ENCODE results near the gene SHCBP1. TPM values are rescaled to one million over a fixed set of nuclear protein-coding genes. Genes with fewer than 3 reads are reported as not detected.

Gene SHCBP1
- total and polyA plus RNA-seq, 2 experiments from 2014 or later: 7.3 to 14.9 TPM

- no peaks in the 10 kb centered on the region for H3F3A ChIP-seq (replicated peaks; ENCODE audit: low read depth)
- no peaks in the 10 kb centered on the region for H3K27me3 ChIP-seq (ENCODE audit: insufficient read depth)
- DNase-seq (ENCODE audit: low spot score) (peak; percentile 75), ATAC-seq (peak; percentile 89)
- H3K4me3 ChIP-seq: peak overlapping the region; percentile 48
- H2AFZ ChIP-seq: peak overlapping the region; percentile 67
- H3K36me3 ChIP-seq (ENCODE audit: insufficient read depth): no peaks in the 10 kb centered on the region
- peak overlapping the region; percentile 75 for H3K4me2 ChIP-seq
- peaks cover 14% of the 10 kb centered on the region; the same call in 1 of the 2 replicates for H3K4me1 ChIP-seq (ENCODE audit: insufficient read depth)
- no peaks in the 10 kb centered on the region for H3K9me3 Mint-ChIP-seq
- H3K27ac Mint-ChIP-seq: no peak overlapping the region
- no peaks in the 10 kb centered on the region for H3K9me2 ChIP-seq (ENCODE audit: insufficient read depth)
- no peaks in the 10 kb centered on the region for H3K79me2 ChIP-seq (replicated peaks; ENCODE audit: insufficient read depth)
- peaks cover 15% of the 10 kb centered on the region for H3K4me1 Mint-ChIP-seq
- peak overlapping the region; percentile 43; the same call in 2 of the 3 replicates for H3K4me3 Mint-ChIP-seq
- TF ChIP-seq ZNF462 (CRISPR knock-in tag; IDR thresholded peaks at IDR 0.05) (no peak), REST (IDR thresholded peaks at IDR 0.05; ENCODE audit: unreplicated experiment) (no peak), CREB1 (CRISPR knock-in tag; IDR thresholded peaks at IDR 0.05; ENCODE audit: low read depth) (peak; percentile 17; the same call in 1 of the 2 replicates), POLR2AphosphoS5 (IDR thresholded peaks at IDR 0.05; ENCODE audit: low read depth) (peak; percentile 53), EZH2phosphoT487 (IDR thresholded peaks at IDR 0.05; ENCODE audit: unreplicated experiment) (no peak)
- no peak overlapping the region for H3K27ac ChIP-seq (ENCODE audit: low read depth)
- no peaks in the 10 kb centered on the region for H4K20me1 ChIP-seq (replicated peaks; ENCODE audit: insufficient read depth)
- H3K27me3 Mint-ChIP-seq (ENCODE audit: insufficient read depth, low read depth, poor library complexity): peaks cover 10% of the 10 kb centered on the region
- H3K36me3 Mint-ChIP-seq (ENCODE audit: low read depth): no peaks in the 10 kb centered on the region
Observed at GRCh38 chr16:46632778-46633733, 11.9 kb upstream of the SHCBP1 start.
